WTC11 (cell line): ENCODE measurements around the gene ABHD16A. TPM values are rescaled to one million over a fixed set of nuclear protein-coding genes. Genes with fewer than 3 reads are reported as not detected.

Experiments
- ATAC-seq: fragments of 200-7000 bp; cut with Tn5 transposase; 2 replicates; pipeline ENCODE4 v1.10.0; 2021; ENCODE audit warnings: mild to moderate bottlenecking, moderate library complexity
- CTCF ChIA-PET: fragments of 300-600 bp; sonication (Branson Sonifier 250); formaldehyde crosslinking; loops from one replicate; lab custom pipeline; 2021; ENCODE audit warnings: antibody characterized with exemption; lab: Charles Lee
- POLR2A ChIA-PET: fragments of 350-600 bp; sonication (Branson Sonifier 250); formaldehyde crosslinking; loops from one replicate; lab custom pipeline; 2021; ENCODE audit warnings: antibody characterized with exemption; lab: Charles Lee
- DNase-seq: peaks from one replicate; pipeline ENCODE4 v3.0.0; 2021; ENCODE audit warnings: low spot score
- H3K27ac Mint-ChIP-seq: 2 replicates; pipeline ENCODE4 v1.8.0; 2021; ENCODE audit warnings: mixed read lengths
- H3K27me3 Mint-ChIP-seq: 2 replicates; pipeline ENCODE4 v1.8.0; 2021; ENCODE audit warnings: low read depth, mild to moderate bottlenecking, moderate library complexity, mixed read lengths
- H3K36me3 Mint-ChIP-seq: 2 replicates; pipeline ENCODE4 v1.8.0; 2021; ENCODE audit warnings: mixed read lengths
- H3K4me1 Mint-ChIP-seq: 2 replicates; pipeline ENCODE4 v1.8.0; 2022; ENCODE audit warnings: mixed read lengths
- H3K4me3 Mint-ChIP-seq: 2 replicates; pipeline ENCODE4 v1.8.0; 2021; ENCODE audit warnings: mild to moderate bottlenecking, moderate library complexity, mixed read lengths
- H3K9me3 Mint-ChIP-seq: 2 replicates; pipeline ENCODE4 v1.8.0; 2021; ENCODE audit warnings: mixed read lengths
- AR ChIP-seq: fragments of 250-450 bp; sonication (Bioruptor Pico); IDR thresholded peaks from 2 replicates; pipeline ENCODE4 v1.9.0; 2021; ENCODE audit warnings: mild to moderate bottlenecking
- CBFB ChIP-seq: sonication (generic); formaldehyde crosslinking; IDR thresholded peaks from 2 replicates; pipeline ENCODE4 v1.8.1; 2022; ENCODE audit warnings: mild to moderate bottlenecking, low read depth, missing genetic modification reagents
- ETV6 ChIP-seq: sonication (generic); formaldehyde crosslinking; IDR thresholded peaks from 2 replicates; pipeline ENCODE4 v1.8.1; 2022; ENCODE audit warnings: mild to moderate bottlenecking, missing genetic modification reagents
- IRF1 ChIP-seq: sonication (generic); formaldehyde crosslinking; IDR thresholded peaks from 2 replicates; pipeline ENCODE4 v1.8.0; 2023; ENCODE audit warnings: missing genetic modification reagents
- MXD4 ChIP-seq: fragments of 250-450 bp; sonication (Bioruptor Pico); IDR thresholded peaks from 2 replicates; pipeline ENCODE4 v1.8.0; 2021; ENCODE audit warnings: mild to moderate bottlenecking, moderate library complexity, borderline replicate concordance
- NR2C2 ChIP-seq: sonication (generic); formaldehyde crosslinking; IDR thresholded peaks from 2 replicates; pipeline ENCODE4 v1.8.0; 2022; ENCODE audit warnings: mild to moderate bottlenecking, missing genetic modification reagents
- PRRX2 ChIP-seq: fragments of 250-450 bp; sonication (Bioruptor Pico); IDR thresholded peaks from 2 replicates; pipeline ENCODE4 v1.8.0; 2021; ENCODE audit warnings: mild to moderate bottlenecking
- TEAD1 ChIP-seq: sonication (generic); formaldehyde crosslinking; IDR thresholded peaks from 2 replicates; pipeline ENCODE4 v1.8.0; 2022; ENCODE audit warnings: mild to moderate bottlenecking, missing genetic modification reagents
- ZNF423 ChIP-seq: fragments of 250-450 bp; sonication (Bioruptor Pico); IDR thresholded peaks from 2 replicates; pipeline ENCODE4 v2.1.2; 2022; ENCODE audit warnings: mild to moderate bottlenecking, moderate library complexity
- total RNA-seq: library from RNA; stranded (reverse); gene quantifications from 3 replicates; pipeline ENCODE4 v1.2.3, GENCODE V29; 2021
- TF ChIP-seq, protein P1 (sequence below): sonication (generic); formaldehyde crosslinking; IDR thresholded peaks from 2 replicates; pipeline ENCODE4 v1.8.0; 2023; ENCODE audit warnings: missing genetic modification reagents, mild to moderate bottlenecking, borderline replicate concordance
- TF ChIP-seq, protein P2 (sequence below): sonication (generic); formaldehyde crosslinking; IDR thresholded peaks from 2 replicates; pipeline ENCODE4 v1.8.1; 2023; ENCODE audit warnings: mild to moderate bottlenecking, moderate library complexity, missing genetic modification reagents

Gene ABHD16A
- total RNA-seq, 1 experiment from 2014 or later: 28.6 TPM

- no peak for TF ChIP-seq IRF1
- TF ChIP-seq NR2C2 (CRISPR knock-in tag): no peak
- no peak for TF ChIP-seq PRRX2 (CRISPR knock-in tag)
- no peak for TF ChIP-seq AR
- TF ChIP-seq CBFB (CRISPR knock-in tag): no peak
These were observed 19.5 kb downstream of the ABHD16A start (continued) for GRCh38 chr6:31683591-31683990.

DNA sequence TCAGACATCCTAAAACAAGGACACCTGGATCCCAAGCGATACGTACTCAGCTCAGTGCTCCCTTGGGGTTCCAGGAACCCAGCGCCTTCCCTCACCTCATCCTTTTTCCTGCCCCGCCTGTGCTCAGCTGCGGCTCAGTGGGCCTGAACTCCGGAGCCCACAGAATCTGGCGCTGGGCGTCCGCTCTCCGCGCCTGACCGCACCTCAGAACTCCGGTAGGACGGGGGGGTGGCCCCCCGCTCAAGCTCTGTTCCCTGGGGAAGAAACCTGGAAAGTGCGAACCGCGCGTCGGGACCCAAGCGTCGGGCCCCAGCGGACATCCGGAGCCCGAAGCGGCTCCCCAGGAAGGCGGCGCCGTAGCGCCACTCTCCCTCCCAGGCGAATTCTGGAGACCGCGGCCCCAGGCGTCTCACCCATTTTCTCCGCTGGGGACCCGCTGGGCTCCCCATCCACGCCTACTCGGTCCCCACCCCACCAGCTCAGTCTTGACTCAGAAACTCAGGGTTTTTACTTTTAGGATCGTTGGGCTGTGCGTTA is 21.9 kb downstream of the ABHD16A start:
- Mint-ChIP-seq H3K4me1 (peaks cover 16% of the 10 kb centered on the region), H3K27me3 (peaks cover 24% of the 10 kb centered on the region), H3K9me3 (no peaks in the 10 kb centered on the region), H3K4me3 (peak overlapping the region; percentile 89), H3K36me3 (no peaks in the 10 kb centered on the region), H3K27ac (no peak overlapping the region)
- POLR2A ChIA-PET: interaction anchor here (0.5 to 1.5 kb wide), 7 partner anchors 46 to 193 kb away, joined by 3 to 8 read pairs (median 4); partner anchors contain the start of genes HSPA1B and NEU1
- TF ChIP-seq, protein P1, sequence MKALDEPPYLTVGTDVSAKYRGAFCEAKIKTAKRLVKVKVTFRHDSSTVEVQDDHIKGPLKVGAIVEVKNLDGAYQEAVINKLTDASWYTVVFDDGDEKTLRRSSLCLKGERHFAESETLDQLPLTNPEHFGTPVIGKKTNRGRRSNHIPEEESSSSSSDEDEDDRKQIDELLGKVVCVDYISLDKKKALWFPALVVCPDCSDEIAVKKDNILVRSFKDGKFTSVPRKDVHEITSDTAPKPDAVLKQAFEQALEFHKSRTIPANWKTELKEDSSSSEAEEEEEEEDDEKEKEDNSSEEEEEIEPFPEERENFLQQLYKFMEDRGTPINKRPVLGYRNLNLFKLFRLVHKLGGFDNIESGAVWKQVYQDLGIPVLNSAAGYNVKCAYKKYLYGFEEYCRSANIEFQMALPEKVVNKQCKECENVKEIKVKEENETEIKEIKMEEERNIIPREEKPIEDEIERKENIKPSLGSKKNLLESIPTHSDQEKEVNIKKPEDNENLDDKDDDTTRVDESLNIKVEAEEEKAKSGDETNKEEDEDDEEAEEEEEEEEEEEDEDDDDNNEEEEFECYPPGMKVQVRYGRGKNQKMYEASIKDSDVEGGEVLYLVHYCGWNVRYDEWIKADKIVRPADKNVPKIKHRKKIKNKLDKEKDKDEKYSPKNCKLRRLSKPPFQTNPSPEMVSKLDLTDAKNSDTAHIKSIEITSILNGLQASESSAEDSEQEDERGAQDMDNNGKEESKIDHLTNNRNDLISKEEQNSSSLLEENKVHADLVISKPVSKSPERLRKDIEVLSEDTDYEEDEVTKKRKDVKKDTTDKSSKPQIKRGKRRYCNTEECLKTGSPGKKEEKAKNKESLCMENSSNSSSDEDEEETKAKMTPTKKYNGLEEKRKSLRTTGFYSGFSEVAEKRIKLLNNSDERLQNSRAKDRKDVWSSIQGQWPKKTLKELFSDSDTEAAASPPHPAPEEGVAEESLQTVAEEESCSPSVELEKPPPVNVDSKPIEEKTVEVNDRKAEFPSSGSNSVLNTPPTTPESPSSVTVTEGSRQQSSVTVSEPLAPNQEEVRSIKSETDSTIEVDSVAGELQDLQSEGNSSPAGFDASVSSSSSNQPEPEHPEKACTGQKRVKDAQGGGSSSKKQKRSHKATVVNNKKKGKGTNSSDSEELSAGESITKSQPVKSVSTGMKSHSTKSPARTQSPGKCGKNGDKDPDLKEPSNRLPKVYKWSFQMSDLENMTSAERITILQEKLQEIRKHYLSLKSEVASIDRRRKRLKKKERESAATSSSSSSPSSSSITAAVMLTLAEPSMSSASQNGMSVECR (CRISPR knock-in tag): 0 out of 2 replicates have a peak, but pooled peaks have one; percentile 22
- TF ChIP-seq MXD4 (CRISPR knock-in tag) (no peak), TEAD1 (CRISPR knock-in tag) (no peak), ETV6 (CRISPR knock-in tag) (0 out of 2 replicates have a peak, but pooled peaks have one; percentile 36), ZNF423 (CRISPR knock-in tag) (0 out of 2 replicates have a peak, but pooled peaks have one; percentile 39)
- TF ChIP-seq, protein P2, sequence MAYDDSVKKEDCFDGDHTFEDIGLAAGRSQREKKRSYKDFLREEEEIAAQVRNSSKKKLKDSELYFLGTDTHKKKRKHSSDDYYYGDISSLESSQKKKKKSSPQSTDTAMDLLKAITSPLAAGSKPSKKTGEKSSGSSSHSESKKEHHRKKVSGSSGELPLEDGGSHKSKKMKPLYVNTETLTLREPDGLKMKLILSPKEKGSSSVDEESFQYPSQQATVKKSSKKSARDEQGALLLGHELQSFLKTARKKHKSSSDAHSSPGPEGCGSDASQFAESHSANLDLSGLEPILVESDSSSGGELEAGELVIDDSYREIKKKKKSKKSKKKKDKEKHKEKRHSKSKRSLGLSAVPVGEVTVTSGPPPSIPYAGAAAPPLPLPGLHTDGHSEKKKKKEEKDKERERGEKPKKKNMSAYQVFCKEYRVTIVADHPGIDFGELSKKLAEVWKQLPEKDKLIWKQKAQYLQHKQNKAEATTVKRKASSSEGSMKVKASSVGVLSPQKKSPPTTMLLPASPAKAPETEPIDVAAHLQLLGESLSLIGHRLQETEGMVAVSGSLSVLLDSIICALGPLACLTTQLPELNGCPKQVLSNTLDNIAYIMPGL: 0 out of 2 replicates have a peak, but pooled peaks have one; percentile 35
- DNase-seq (peak; percentile 54), ATAC-seq (peak; percentile 22)
- CTCF ChIA-PET: interaction anchor here (0.6 to 2.9 kb wide), 24 partner anchors 8 to 1157 kb away, joined by 3 to 26 read pairs (median 8); partner anchors contain the start of genes ABHD16A, ATP6V1G2, CLIC1 and DDAH2
